Activated T-cell treated with anti-CD3 and anti-CD28 coated beads, Interleukin-2, amount 50 U/mL, for 48 hours (primary cell): ENCODE measurements around the gene TNFAIP8.

Experiments
- DNase-seq, 2 experiments: peaks; one replicate each; pipeline ENCODE4 v3.0.0-alpha.2; 2020

The TNFAIP8 gene

DNA sequence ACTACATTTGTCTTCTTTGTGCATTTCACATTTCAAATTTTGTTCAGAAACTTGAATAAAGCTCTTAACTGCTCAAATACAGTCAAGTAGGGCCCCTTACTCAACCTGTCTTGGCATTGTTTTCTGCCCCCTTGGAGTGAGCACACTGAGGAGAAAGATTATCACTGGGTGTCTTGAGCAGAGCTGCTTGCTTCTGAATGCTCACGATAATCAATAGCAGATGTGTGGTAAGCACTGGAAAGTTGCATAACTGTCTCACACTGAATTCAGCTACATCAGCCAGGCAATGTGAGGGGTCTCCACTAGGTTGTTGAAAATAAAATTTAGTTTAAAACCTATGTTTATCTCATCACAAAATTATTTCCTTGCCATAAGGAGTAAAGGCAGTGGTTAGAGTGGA lies 7.8 kb upstream of the TNFAIP8 start:
- DNase-seq = no peak

DNA sequence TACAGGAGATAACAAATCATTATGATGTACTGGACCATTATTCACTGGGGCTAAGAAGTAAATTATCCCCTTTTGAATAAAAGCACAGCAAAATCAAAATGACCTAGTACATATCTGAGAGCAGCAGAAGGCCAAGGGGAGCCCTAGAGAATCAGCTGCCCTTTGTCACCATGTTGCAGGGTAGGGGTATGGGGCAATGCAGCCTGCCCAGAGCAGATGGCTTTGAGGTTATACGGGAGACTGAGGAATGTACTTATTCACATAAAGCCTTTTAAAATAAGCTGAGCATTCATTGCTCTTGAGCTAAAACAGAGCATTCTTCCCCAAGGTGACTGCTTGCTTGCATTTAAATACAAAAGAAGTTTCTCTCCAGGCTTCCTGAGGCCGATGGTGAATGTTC lies 2.6 kb upstream of the TNFAIP8 start:
- DNase-seq = no peak

DNA sequence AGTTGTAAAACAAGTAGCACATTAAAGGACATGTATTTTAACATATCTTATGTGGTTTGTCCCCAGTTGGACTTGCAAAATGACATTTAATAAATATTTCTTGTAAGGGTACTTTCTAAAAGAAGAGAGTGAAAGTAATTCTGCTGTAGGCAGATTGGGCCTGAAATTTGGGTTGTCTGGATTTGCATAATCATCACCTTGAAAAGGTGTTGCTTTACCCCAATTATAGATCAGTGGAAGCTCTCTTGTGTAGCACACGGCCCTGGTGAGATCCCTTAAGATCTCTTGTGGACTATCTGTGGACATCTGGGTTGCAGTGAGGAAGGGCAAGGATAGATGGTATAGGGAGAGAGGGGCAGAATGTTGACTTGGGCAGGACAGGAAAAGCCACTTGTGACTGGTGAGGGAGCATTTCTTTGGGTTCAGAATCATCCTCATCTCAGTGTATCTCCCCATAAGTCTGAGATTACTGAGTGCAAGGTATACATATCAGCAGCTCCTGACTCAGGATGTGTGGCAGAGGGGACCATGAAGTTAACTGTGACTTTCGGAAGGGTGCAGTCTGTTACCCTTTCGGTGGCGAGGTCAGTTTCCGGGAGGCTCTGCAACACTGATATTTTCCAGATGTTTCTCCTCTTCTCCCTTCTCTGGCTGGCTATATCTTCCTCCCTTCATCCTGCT lies 2.0 kb upstream of the TNFAIP8 start:
- no peak for DNase-seq

DNA sequence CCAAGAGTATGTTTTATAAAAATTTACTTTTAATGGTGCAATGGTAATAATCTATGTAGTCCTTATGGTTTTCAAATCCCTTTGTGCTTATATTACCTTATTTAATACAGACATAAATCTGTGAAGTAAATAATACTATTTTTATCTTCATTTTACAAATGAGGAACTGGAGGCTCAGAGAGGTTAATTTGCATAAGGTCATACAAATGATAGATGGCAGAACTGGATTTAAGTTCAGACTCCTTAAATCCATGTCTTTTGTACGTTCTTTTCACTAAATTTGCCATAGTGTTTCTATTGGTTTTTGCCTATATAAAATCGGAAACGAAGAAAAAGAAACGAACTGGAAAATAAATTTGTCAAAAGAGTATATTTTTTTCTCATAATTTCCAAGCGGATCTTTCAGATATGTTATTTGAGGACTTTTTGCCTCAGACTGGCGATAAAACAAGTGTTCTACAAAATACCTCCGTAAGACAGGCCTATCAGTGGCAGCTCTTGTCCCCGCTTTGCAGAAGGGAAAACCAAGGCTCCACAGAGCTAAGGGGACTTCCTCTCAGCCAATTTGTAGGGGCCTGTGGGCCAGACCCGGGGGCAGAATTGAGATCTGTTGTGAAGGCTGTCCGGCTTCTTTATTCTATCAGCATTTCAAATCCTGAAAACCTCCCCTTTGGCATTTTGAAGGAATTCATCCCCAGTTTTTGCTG lies 1.1 kb upstream of the TNFAIP8 start:
- DNase-seq = no peak

DNA sequence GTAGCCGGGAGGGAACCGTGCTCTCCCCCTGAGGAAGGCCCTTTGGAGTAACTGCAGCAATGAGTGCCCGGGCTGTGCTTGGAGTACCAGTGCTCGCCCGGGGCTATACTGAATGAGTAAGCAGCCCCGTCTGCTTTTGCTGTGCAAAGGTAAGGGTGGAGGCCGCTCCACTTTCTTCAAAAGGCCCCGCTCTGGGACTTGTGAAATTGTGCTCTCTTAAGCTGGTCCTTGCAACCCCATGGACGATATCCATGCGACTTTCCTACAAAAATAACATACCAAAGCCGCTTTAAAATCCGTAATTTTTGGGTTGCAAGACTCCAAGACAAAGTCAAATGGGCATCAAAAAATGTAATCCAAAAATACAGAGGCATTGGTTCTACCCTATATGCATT lies 578 bp upstream of the TNFAIP8 start:
- peak; percentile 73 to 74 for DNase-seq

DNA sequence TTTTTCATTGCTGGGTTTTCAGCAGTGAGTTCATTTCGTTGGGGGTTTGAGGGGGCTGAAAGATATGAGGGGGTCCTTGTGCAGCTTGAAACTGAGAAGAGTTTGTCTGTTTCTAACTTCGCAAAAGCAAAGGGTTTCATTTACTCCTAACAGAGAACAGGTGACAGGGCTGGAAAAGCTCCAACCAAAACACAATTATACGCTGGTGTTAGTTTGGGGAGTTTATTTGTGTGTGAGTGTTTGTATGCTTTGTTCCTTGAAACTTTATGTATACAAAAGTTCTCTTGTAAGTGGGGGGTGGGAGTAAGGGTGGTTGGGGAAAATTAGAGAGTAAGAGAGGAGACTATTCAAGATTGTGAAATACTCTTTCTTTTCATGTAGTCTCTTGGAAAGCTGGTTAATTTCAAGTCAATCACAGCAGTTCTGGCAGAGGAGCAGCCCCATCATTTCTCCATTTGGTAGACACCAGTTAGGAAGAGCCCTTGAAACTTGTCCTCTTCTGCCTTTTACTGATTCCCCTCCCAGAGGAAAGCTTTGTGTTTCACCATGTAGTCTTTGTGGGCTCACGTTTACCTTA lies 881 bp downstream of the TNFAIP8 start:
- no peak for DNase-seq

DNA sequence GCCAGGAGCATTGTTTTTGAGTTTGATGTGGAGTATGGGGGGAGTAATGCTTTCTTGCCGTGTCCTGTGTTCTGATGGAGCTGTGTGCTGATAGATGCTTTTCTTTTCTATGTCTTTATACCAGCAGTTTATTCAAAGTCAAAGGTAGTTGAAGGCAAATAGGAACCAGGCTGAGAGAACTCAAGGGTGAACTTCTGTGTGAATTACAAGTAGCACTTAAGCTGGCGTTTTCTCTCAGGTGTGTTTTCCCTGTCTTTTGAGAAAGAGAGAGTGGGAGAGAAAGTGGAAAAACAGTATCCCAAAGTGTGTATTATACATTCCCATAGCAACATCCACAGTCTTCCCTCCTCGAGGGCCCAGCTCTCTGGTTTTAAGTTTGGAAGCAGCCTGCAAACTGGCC lies 1.5 kb downstream of the TNFAIP8 start:
- DNase-seq = no peak

DNA sequence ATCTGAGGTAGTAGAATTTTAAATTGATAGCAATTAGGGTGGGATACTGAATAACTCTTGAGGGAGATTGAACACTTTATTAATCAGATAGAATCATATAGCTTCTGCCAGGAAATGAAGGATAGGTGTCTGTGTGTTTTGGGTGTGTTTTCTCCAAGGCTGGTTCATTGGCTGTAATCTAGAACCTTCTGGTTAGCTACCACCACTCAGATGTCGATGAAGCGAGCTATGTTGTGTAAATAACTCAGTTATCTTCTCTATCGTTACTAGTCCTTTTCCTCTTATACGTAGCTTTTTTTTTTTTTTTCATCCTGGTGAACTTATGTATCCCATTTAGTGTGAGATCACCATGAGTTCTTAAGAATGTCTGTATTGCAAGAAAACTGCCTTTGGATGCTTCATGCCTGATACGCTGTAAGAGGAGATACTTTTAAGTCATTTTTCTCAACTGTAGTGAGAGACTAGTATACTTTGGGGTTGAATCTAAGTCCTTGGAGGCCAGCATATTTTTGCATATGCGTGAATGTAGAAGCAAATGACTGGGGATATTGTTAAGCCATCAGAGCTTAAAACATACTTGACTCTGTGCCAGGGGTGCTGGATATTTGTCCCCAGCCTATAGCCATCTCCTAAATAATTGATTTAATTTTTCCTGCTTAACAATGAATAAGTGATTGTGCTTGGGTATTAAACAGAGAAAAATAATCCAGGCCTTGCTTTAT lies 2.1 kb downstream of the TNFAIP8 start:
- DNase-seq = no peak

DNA sequence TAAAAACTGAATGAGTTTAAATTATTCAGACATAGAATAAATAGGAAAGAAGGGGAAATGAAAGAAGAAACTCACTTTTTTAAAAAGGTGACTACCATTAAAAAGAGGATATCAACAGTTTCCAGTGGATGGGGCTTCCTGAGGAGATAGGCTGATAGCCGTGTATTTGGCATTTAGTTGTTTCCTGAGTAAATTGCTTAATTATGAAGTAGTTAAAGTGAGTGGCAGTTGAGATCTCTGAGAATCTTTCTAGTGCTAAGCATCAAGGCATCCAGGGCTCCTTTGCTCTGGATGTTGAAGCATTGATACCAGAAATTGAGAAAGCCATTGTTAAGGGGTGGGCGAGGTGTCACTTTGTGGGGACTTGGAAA lies 2.7 kb downstream of the TNFAIP8 start:
- no peak for DNase-seq

DNA sequence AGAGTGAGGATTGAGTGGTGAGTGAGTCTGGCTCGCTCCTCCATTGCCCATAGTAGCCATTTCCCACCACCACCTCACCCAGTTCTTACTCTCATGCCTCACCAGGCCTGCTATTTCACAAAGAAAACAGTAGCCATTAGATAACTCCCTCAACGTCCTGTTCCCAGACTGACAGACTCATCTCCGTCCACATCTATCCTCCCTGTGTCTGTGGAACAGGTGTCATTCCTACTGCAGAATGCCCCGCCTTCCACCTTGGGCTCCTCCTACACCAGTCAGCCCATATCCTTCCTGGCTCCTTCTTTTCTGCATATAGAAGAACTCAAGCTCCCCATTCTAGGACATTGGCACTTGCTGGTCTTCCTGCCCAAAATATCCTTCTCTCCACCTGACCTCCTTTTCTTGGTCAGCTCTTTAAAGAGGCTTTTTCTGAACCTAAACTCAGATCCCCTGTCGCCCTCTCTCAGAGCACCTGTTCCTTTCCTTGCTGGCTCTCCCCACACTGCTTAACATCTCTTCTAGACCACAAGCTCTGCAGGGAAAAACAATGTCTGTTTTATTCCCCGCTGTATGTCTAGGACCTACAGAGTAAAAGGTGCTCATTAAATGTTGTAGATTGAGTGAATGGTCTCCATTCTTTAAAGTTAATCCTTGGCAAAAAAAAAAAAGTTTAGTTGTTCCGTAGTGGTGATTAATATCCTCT lies 3.2 kb downstream of the TNFAIP8 start:
- DNase-seq = no peak

DNA sequence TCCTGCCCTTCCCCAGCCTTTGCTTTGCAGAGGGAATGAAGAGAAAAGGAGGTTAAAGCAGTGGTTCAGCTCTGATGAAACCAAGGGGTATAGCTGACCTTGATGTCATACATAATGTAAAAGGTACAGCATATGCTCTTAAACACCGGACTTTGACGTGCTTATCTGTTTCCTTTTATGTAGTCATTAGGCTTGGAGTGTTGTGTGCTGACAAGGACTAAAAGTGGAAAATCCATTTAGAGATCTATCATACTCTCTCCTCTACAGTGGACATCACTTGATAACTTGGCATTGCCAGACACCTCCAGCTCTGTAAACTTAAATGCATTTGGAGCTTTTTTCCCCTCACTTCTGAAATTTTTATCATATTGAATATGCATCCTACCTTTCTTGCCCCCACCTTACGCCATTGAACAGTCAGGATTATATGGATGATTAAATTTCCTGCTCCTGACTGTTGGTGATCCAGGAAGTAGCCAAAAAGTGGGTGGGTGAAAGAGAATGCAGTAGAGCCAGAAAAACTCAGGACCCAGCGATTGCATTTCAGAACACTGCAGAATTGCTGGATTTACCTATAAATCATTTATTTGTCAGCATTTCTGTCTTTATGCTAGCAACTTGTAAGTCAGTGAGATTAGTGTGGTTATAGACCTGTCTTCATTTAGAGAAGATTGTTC lies 4.1 kb downstream of the TNFAIP8 start:
- no peak for DNase-seq

DNA sequence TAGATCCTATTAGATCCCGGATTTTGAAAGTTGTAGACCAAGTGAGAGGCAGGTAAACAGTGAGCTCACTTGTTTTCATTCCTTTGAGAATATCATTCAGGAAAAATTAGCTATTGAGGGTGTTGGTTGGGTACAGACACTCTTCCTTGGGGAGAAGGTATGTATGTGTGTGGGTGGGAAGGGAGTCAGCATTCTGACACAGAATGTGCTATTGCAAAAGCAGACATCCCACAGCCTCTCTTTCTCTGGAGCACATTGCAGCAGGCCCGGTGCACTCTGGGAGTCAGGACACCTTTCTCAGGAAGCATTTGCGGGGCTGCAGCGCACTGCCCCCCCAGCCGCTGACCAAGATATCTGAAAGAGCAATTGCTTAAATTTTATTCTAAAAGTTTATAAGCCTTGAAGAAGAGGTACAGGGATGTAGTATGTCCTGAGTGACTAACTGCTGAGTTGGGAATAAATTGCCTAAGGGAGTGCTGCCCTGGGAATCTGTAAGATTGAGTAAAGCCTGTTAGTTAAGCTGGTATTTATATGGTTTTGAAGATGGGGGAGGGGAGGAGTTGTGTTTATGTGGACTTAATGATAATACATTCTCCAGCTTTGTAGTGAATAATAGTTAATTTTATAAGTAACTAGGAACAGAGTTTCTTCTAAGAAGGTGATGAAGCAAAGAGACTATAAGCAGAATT lies 5.2 kb downstream of the TNFAIP8 start:
- no peak for DNase-seq

DNA sequence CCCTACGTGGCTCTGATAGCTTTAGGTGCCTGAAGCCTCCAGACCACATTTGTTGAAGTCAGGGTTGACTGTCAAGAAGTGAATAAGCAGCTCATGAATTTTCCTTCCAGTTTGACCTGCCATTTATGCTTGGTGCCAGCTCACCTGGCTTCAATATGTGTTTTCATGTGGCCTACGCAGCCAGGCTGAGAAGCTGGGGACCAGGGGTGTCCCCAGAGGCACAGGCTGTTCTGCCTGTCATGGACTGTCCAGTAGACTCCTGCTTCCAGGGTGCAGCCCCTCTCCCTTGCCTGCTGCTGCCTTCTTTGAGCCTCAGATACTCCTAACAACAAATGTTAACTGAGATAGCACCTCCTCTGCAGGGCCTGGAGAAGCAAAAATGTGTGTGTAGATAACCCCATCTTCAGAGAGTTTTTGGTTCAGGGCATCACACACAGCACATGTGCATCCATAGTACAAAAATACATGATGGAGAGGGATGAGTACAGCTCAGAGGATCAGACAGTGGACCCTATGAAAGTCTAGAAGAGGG lies 5.8 kb downstream of the TNFAIP8 start:
- DNase-seq = no peak

DNA sequence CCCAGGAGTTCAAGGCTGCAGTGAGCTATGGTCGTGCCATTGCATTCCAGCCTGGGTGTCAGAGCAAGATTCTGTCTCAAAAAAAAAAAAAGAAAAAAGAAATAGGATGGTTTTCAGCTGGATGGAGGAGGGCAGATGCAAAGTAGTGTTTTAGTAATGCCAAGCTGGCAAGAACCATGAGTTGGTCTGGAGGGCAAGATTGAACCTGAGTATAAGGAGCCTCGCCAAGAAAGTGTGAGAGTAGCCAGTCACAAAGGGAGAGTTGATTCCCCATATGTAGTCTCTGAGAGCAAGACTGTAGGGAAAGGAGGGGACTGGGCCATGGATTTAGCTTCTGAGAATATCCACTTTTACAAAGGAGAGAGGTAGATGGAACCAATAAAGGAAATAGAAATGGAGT lies 6.9 kb downstream of the TNFAIP8 start:
- no peak for DNase-seq

DNA sequence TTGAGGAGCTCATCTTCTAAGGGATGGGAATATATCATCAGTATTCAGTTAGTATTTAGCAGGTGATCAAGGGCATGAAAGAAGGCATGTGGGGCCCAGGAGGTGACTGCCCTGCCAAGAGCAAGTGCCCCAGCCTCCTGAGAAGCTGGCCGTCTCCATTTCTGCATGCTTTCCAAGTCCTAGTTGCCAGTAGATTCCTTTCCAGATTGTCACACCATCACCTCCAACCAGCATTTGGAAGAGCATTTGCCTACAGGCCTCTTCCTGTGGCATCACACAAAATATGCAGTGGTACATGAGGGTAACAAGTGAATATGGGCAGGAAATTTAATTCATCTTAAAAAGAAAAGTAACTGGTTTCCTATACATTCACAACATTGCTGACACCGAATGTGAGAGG lies 7.5 kb downstream of the TNFAIP8 start:
- no peak for DNase-seq

DNA sequence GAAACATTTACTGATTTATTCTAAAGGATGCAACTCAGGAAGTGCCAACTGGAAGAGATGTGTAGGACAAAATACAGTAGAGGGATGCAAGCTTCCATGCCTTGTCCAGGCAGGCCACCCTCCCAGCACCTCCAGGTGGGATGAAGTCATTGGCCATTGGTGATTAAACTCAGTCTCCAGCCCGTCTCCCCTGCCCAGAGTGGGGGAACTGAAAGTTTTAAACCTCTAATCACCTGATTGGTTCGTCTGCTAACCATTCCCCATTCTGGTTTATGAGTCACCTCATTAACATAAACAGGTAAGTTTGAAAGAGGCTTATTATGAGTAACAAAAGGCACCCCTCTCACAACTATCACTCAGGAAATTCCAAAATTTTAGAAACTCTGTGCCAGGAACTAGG lies 8.1 kb downstream of the TNFAIP8 start:
- no peak for DNase-seq

DNA sequence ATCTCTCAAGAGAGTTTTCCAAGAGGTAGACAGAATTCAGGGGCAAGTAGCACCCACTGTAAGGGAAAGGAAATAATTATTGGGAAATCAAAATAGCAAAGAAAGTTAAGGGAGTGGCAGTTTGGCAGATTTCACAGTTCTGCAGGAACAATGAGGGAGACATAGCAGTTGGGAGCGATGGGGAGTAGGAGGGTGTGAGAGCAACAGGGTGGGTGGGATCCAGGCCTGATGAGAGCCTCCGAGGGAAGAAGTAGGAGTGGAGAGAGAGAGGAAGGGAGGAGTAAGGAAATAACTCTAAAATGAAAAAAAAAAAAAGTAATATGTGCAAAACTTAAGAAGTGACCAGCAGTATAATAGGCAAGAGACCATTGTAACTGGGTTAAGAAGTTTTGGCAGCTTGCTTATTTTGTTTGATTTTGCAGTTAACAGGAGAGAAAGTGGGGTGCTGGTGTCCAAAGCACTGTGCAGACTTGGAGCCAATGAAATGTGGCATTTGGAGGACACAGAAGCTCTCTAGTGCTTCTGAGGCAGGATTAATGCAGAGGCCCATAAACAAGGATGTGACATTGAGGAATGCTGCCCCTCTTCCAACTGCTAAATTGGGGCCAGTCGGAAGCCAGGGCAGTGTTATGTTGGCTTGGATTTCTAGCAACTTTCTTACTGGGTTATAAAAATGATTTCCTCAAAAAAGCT lies 10.2 kb downstream of the TNFAIP8 start:
- DNase-seq = no peak

DNA sequence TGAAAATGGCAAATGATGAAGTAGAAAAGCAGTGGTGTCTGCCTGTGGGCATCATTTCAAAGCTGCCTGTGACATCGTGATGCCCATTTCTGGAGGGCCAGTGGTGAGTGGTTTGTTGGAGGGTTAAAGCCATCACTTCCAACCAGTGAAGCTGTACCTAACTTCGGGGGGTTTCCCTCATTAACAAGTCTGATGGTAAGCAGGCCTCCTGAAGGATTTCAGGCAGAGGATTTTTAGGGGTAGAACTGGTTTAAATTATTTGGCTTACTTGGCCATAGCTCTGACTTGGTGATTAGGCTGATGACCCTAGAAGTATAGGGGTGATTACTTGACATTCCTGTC lies 10.7 kb downstream of the TNFAIP8 start:
- DNase-seq = no peak

DNA sequence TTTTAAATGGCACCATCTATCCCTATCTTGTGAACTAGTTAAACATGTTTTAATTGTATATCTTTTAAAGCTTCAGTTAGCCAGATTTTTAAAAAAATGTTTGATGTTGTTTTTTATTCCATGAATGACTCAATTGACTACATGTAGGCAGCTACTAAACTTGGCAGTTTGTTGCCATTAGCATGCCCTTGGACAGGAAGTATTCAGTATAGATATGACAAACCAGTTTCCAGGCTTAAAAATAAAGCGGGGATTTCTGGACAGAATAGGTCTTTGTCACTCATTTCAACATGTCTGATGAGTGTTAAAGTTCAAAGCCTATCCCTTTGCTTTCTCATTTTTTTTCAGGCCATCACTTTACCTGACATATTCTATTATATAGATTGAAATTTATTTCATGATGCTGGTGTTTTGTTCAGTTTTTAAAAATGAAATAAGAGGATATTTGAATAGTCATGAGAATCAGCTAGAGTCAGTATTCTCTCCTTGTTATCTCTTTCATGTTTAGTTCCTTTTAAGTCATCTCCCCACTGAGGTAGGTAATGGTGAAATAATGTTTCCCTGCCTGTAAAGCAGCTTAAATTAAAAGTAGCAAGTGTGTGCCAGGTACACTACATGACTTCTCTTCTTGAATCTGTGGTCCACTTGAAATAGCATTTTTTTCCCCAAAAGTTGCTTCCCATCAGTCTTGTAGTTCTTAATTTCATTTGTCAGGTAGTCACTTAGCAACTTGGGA lies 11.9 kb downstream of the TNFAIP8 start:
- DNase-seq = no peak

DNA sequence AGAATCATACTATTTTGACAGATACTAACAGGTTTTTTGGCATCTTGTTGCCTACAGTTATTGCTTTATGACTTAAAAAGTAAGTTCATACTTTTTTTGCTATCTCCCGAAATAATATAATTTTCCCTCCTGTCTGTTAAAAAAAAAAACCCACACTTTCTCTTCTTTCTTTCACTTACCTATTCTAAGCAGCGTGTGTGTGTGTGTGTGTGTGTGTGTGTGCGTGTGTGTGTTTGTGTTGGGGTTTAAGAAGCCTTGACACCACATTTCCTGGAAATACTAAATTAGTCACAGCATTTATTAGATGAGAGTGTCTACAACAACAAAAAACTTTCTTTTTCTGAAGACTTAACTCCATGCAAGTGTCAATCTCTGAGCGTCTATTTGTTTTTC lies 12.4 kb downstream of the TNFAIP8 start:
- peak in 1 of 2 experiments; percentile 55 for DNase-seq

DNA sequence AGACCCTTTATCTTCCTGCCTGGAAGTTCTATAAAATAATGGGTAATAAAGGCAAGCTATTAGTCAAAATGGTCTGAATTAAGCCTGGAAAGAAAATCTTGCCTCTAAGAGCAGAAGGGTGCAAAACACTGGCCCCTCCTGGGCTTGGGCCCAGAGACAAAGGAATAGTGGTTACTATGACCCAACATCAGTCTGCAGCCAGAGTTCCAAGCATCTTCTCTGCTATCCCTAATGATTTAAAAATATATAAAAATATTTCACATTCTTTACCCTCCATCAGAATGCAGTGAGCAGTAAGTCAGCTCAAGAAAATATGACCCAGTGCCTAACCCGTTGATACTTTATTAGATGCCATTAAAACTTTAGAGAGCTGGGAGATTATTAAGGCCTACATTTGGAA lies 14.7 kb downstream of the TNFAIP8 start:
- DNase-seq = no peak
